CMK (cell line): ENCODE results near the gene CARMIL1.

Source experiments
- DNase-seq: peaks from one replicate; pipeline ENCODE4 v3.0.0-alpha.2; 2010; ENCODE audit warnings: low read depth

CARMIL1 gene

GRCh38 chr6:25477006-25477590 is 197.9 kb downstream of the CARMIL1 start:
- no peak for DNase-seq

- DNase-seq = no peak
Measured at GRCh38 chr6:25478973-25479372, 199.8 kb downstream of the CARMIL1 start.

GRCh38 chr6:25481267-25481666 is 202.1 kb downstream of the CARMIL1 start:
- no peak for DNase-seq

GRCh38 chr6:25482996-25483395 is 203.8 kb downstream of the CARMIL1 start:
- DNase-seq = no peak

GRCh38 chr6:25483943-25484342 is 204.8 kb downstream of the CARMIL1 start:
- DNase-seq = no peak

- no peak for DNase-seq
Measured at GRCh38 chr6:25484900-25485299, 205.7 kb downstream of the CARMIL1 start.

GRCh38 chr6:25485821-25486534 is 206.8 kb downstream of the CARMIL1 start:
- DNase-seq = peak; percentile 54

GRCh38 chr6:25486550-25486949 is 207.4 kb downstream of the CARMIL1 start:
- DNase-seq = peak; percentile 9

GRCh38 chr6:25487012-25487411 is 207.8 kb downstream of the CARMIL1 start:
- no peak for DNase-seq

- no peak for DNase-seq
Measured at GRCh38 chr6:25488156-25488555, 209.0 kb downstream of the CARMIL1 start.

GRCh38 chr6:25489399-25489798 is 210.2 kb downstream of the CARMIL1 start:
- DNase-seq = no peak

- peak; percentile 48 for DNase-seq
Measured at GRCh38 chr6:25490018-25490801, 211.0 kb downstream of the CARMIL1 start.

- DNase-seq = no peak
Measured at GRCh38 chr6:25492951-25493350, 213.8 kb downstream of the CARMIL1 start.

GRCh38 chr6:25494469-25494868 is 215.3 kb downstream of the CARMIL1 start:
- DNase-seq = no peak

- no peak for DNase-seq
Measured at GRCh38 chr6:25497383-25498040, 218.3 kb downstream of the CARMIL1 start.

GRCh38 chr6:25498505-25498904 is 219.3 kb downstream of the CARMIL1 start:
- DNase-seq = no peak

- DNase-seq = no peak
Measured at GRCh38 chr6:25499615-25500235, 220.6 kb downstream of the CARMIL1 start.

GRCh38 chr6:25503686-25504085 is 224.5 kb downstream of the CARMIL1 start:
- no peak for DNase-seq

GRCh38 chr6:25504661-25505060 is 225.5 kb downstream of the CARMIL1 start:
- no peak for DNase-seq

GRCh38 chr6:25506020-25506419 is 226.8 kb downstream of the CARMIL1 start:
- no peak for DNase-seq

GRCh38 chr6:25508051-25508450 is 228.9 kb downstream of the CARMIL1 start:
- no peak for DNase-seq

GRCh38 chr6:25511376-25511775 is 232.2 kb downstream of the CARMIL1 start:
- DNase-seq = no peak
